ENCODE results near the gene LMAN1L.

The LMAN1L gene

GRCh38 chr15:74854453-74855022 is 41.9 kb downstream of the LMAN1L start:
- in situ Hi-C loops (cut with HindIII; ENCODE audit: low sequenced_read_pairs) = no loop called here

- in situ Hi-C loops (cut with HindIII; ENCODE audit: low sequenced_read_pairs) = no loop called here
Observed at GRCh38 chr15:74855857-74856256, 43.2 kb downstream of the LMAN1L start.

- in situ Hi-C loops (cut with HindIII; ENCODE audit: low sequenced_read_pairs) = no loop called here
Observed at GRCh38 chr15:74856537-74856936, 43.9 kb downstream of the LMAN1L start.

- in situ Hi-C loops (cut with HindIII; ENCODE audit: low sequenced_read_pairs) = no loop called here
Observed at GRCh38 chr15:74857082-74857655, 44.5 kb downstream of the LMAN1L start.

- in situ Hi-C loops (cut with HindIII; ENCODE audit: low sequenced_read_pairs) = no loop called here
Observed at GRCh38 chr15:74857671-74858368, 45.2 kb downstream of the LMAN1L start.

GRCh38 chr15:74858369-74858740 is 45.7 kb downstream of the LMAN1L start:
- in situ Hi-C loops (cut with HindIII; ENCODE audit: low sequenced_read_pairs) = no loop called here

GRCh38 chr15:74863239-74864056 is 50.8 kb downstream of the LMAN1L start:
- in situ Hi-C loops (cut with HindIII; ENCODE audit: low sequenced_read_pairs) = no loop called here

- in situ Hi-C loops (cut with HindIII; ENCODE audit: low sequenced_read_pairs) = no loop called here
Observed at GRCh38 chr15:74864296-74864695, 51.7 kb downstream of the LMAN1L start.

- in situ Hi-C loops (cut with HindIII; ENCODE audit: low sequenced_read_pairs) = no loop called here
Observed at GRCh38 chr15:74865316-74865715, 52.7 kb downstream of the LMAN1L start.

- in situ Hi-C loops (cut with HindIII; ENCODE audit: low sequenced_read_pairs) = no loop called here
Observed at GRCh38 chr15:74866090-74866489, 53.5 kb downstream of the LMAN1L start.

- in situ Hi-C loops (cut with HindIII; ENCODE audit: low sequenced_read_pairs) = no loop called here
Observed at GRCh38 chr15:74867466-74868038, 54.9 kb downstream of the LMAN1L start.

GRCh38 chr15:74868059-74868458 is 55.4 kb downstream of the LMAN1L start:
- in situ Hi-C loops (cut with HindIII; ENCODE audit: low sequenced_read_pairs) = no loop called here

GRCh38 chr15:74869372-74869725 is 56.7 kb downstream of the LMAN1L start:
- in situ Hi-C loops (cut with HindIII; ENCODE audit: low sequenced_read_pairs) = no loop called here

GRCh38 chr15:74869726-74870407 is 57.2 kb downstream of the LMAN1L start:
- in situ Hi-C loops (cut with HindIII; ENCODE audit: low sequenced_read_pairs) = no loop called here

GRCh38 chr15:74870436-74871215 is 58.0 kb downstream of the LMAN1L start:
- in situ Hi-C loops (cut with HindIII; ENCODE audit: low sequenced_read_pairs) = no loop called here

- in situ Hi-C loops (cut with HindIII; ENCODE audit: low sequenced_read_pairs) = no loop called here
Observed at GRCh38 chr15:74872702-74873035, 60.0 kb downstream of the LMAN1L start.

- in situ Hi-C loops (cut with HindIII; ENCODE audit: low sequenced_read_pairs) = no loop called here
Observed at GRCh38 chr15:74873036-74873755, 60.6 kb downstream of the LMAN1L start, which contains the start of gene SCAMP2. TSS of gene SCAMP2 (minus strand) at chr15:74873365. CDS start at chr15:74873255, 110 bp downstream.

- in situ Hi-C loops (cut with HindIII; ENCODE audit: low sequenced_read_pairs) = no loop called here
Observed at GRCh38 chr15:74873756-74874424, 61.3 kb downstream of the LMAN1L start.

All from DLD1 (cell line).